WTC11 (cell line): Measurements from ENCODE around the gene CD320. TPM values are rescaled to one million over a fixed set of nuclear protein-coding genes. Genes with fewer than 3 reads are reported as not detected.
"Not testable (repeated sequence)": the region's sequence is repeated elsewhere in the genome, so short reads cannot be mapped to it uniquely, and the experiment has no call there.

ENCODE experiments used
- ATAC-seq: fragments of 200-7000 bp; cut with Tn5 transposase; 2 replicates; pipeline ENCODE4 v1.10.0; 2021; ENCODE audit warnings: mild to moderate bottlenecking, moderate library complexity
- CTCF ChIA-PET: fragments of 300-600 bp; sonication (Branson Sonifier 250); formaldehyde crosslinking; loops from one replicate; lab custom pipeline; 2021; ENCODE audit warnings: antibody characterized with exemption; lab: Charles Lee
- POLR2A ChIA-PET: fragments of 350-600 bp; sonication (Branson Sonifier 250); formaldehyde crosslinking; loops from one replicate; lab custom pipeline; 2021; ENCODE audit warnings: antibody characterized with exemption; lab: Charles Lee
- DNase-seq: peaks from one replicate; pipeline ENCODE4 v3.0.0; 2021; ENCODE audit warnings: low spot score
- H3K27ac Mint-ChIP-seq: 2 replicates; pipeline ENCODE4 v1.8.0; 2021; ENCODE audit warnings: mixed read lengths
- H3K27me3 Mint-ChIP-seq: 2 replicates; pipeline ENCODE4 v1.8.0; 2021; ENCODE audit warnings: low read depth, mild to moderate bottlenecking, moderate library complexity, mixed read lengths
- H3K36me3 Mint-ChIP-seq: 2 replicates; pipeline ENCODE4 v1.8.0; 2021; ENCODE audit warnings: mixed read lengths
- H3K4me1 Mint-ChIP-seq: 2 replicates; pipeline ENCODE4 v1.8.0; 2022; ENCODE audit warnings: mixed read lengths
- H3K4me3 Mint-ChIP-seq: 2 replicates; pipeline ENCODE4 v1.8.0; 2021; ENCODE audit warnings: mild to moderate bottlenecking, moderate library complexity, mixed read lengths
- H3K9me3 Mint-ChIP-seq: 2 replicates; pipeline ENCODE4 v1.8.0; 2021; ENCODE audit warnings: mixed read lengths
- FOXP1 ChIP-seq: sonication (generic); formaldehyde crosslinking; IDR thresholded peaks from 2 replicates; pipeline ENCODE4 v1.8.0; 2022; ENCODE audit warnings: missing genetic modification reagents, mild to moderate bottlenecking, moderate library complexity, borderline replicate concordance
- HMGA2 ChIP-seq: fragments of 250-450 bp; sonication (Bioruptor Pico); IDR thresholded peaks from 2 replicates; pipeline ENCODE4 v1.4.0; 2021; ENCODE audit warnings: mild to moderate bottlenecking, moderate library complexity
- MXD4 ChIP-seq: fragments of 250-450 bp; sonication (Bioruptor Pico); IDR thresholded peaks from 2 replicates; pipeline ENCODE4 v1.8.0; 2021; ENCODE audit warnings: mild to moderate bottlenecking, moderate library complexity, borderline replicate concordance
- NFATC4 ChIP-seq: fragments of 250-450 bp; sonication (Bioruptor Pico); IDR thresholded peaks from 2 replicates; pipeline ENCODE4 v1.9.0; 2021; ENCODE audit warnings: mild to moderate bottlenecking
- SP1 ChIP-seq: sonication (generic); formaldehyde crosslinking; conservative IDR thresholded peaks from 2 replicates; pipeline ENCODE4 v1.8.1; 2022; ENCODE audit warnings: missing genetic modification reagents
- TEAD1 ChIP-seq: sonication (generic); formaldehyde crosslinking; IDR thresholded peaks from 2 replicates; pipeline ENCODE4 v1.8.0; 2022; ENCODE audit warnings: mild to moderate bottlenecking, missing genetic modification reagents
- ZNF219 ChIP-seq: sonication (generic); formaldehyde crosslinking; IDR thresholded peaks from 2 replicates; pipeline ENCODE4 v1.8.0; 2023; ENCODE audit warnings: missing genetic modification reagents, mild to moderate bottlenecking, borderline replicate concordance
- ZNF416 ChIP-seq: fragments of 250-450 bp; sonication (Bioruptor Pico); IDR thresholded peaks from 2 replicates; pipeline ENCODE4 v1.9.0; 2021; ENCODE audit warnings: mild to moderate bottlenecking, inconsistent platforms
- ZNF671 ChIP-seq: fragments of 250-450 bp; sonication (Bioruptor Pico); IDR thresholded peaks from 2 replicates; pipeline ENCODE4 v1.8.0; 2021; ENCODE audit warnings: mild to moderate bottlenecking
- total RNA-seq: library from RNA; stranded (reverse); gene quantifications from 3 replicates; pipeline ENCODE4 v1.2.3, GENCODE V29; 2021
- TF ChIP-seq, protein P1 (sequence below): sonication (generic); formaldehyde crosslinking; IDR thresholded peaks from 2 replicates; pipeline ENCODE4 v1.8.1; 2022; ENCODE audit warnings: mild to moderate bottlenecking, moderate library complexity, missing genetic modification reagents
- TF ChIP-seq, protein P2 (sequence below): sonication (generic); formaldehyde crosslinking; IDR thresholded peaks from 2 replicates; pipeline ENCODE4 v1.8.0; 2022; ENCODE audit warnings: mild to moderate bottlenecking, missing genetic modification reagents
- TF ChIP-seq, protein P3 (sequence below): sonication (generic); formaldehyde crosslinking; IDR thresholded peaks from 2 replicates; pipeline ENCODE4 v1.8.1; 2023; ENCODE audit warnings: mild to moderate bottlenecking, moderate library complexity, missing genetic modification reagents
- TF ChIP-seq, protein P4 (sequence below): sonication (generic); formaldehyde crosslinking; conservative IDR thresholded peaks from 2 replicates; pipeline ENCODE4 v1.8.1; 2022; ENCODE audit warnings: mild to moderate bottlenecking, missing genetic modification reagents

CD320 gene
- total RNA-seq, 1 experiment from 2014 or later = 107 TPM

DNA sequence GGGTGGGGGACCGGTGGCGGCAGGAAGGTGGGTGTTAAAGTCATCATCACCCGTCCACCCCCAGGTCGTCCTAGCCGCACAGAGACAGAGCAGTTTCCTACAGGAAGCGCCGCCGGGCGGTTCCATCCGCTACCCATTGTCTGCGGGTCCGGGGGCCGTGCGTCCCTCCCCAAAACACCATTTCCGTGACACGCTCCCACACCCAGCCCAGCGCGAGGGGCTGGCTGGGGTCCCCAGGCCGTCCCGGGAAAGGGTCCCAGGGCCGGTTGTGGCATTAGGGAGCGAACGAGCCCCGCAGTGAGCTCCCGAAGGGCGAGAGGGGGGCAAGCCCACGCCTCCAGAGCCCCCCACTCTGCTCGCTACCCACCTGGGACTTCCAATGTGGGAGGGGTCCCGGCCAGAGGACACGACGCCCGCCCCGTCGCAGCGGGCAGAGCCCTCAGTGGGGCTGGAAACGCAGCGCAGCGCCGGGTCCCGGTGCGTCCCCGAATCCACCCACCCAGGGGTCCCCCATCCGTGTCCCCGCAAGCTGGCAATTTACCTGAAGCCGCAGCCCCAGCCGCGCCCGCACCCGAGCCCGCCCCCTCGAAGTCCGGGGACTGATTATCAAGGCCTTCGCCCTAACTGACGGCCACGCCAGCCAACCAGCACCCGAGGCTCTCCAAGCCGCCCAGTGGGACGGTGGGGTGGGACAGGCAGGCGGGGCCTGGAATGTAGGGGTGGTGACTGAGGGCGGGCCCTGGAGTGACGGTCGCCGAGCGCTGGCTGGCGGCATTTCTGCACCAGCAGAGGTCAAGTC is 34.7 kb upstream of the CD320 start, which contains the start of gene KANK3 (continued):
- TF ChIP-seq, protein P1, sequence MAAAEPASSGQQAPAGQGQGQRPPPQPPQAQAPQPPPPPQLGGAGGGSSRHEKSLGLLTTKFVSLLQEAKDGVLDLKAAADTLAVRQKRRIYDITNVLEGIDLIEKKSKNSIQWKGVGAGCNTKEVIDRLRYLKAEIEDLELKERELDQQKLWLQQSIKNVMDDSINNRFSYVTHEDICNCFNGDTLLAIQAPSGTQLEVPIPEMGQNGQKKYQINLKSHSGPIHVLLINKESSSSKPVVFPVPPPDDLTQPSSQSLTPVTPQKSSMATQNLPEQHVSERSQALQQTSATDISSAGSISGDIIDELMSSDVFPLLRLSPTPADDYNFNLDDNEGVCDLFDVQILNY (CRISPR knock-in tag) = 0 out of 2 replicates have a peak, but pooled peaks have one; percentile 13
- TF ChIP-seq FOXP1 (CRISPR knock-in tag) (0 out of 2 replicates have a peak, but pooled peaks have one; percentile 59), ZNF219 (CRISPR knock-in tag) (no peak), NFATC4 (CRISPR knock-in tag) (no peak), ZNF671 (CRISPR knock-in tag) (no peak), SP1 (peak; percentile 90), TEAD1 (CRISPR knock-in tag) (peak; percentile 93), HMGA2 (CRISPR knock-in tag) (no peak), MXD4 (CRISPR knock-in tag) (no peak)
- TF ChIP-seq, protein P2, sequence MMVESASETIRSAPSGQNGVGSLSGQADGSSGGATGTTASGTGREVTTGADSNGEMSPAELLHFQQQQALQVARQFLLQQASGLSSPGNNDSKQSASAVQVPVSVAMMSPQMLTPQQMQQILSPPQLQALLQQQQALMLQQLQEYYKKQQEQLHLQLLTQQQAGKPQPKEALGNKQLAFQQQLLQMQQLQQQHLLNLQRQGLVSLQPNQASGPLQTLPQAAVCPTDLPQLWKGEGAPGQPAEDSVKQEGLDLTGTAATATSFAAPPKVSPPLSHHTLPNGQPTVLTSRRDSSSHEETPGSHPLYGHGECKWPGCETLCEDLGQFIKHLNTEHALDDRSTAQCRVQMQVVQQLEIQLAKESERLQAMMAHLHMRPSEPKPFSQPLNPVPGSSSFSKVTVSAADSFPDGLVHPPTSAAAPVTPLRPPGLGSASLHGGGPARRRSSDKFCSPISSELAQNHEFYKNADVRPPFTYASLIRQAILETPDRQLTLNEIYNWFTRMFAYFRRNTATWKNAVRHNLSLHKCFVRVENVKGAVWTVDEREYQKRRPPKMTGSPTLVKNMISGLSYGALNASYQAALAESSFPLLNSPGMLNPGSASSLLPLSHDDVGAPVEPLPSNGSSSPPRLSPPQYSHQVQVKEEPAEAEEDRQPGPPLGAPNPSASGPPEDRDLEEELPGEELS = 0 out of 2 replicates have a peak, but pooled peaks have one; percentile 52
- TF ChIP-seq, protein P3, sequence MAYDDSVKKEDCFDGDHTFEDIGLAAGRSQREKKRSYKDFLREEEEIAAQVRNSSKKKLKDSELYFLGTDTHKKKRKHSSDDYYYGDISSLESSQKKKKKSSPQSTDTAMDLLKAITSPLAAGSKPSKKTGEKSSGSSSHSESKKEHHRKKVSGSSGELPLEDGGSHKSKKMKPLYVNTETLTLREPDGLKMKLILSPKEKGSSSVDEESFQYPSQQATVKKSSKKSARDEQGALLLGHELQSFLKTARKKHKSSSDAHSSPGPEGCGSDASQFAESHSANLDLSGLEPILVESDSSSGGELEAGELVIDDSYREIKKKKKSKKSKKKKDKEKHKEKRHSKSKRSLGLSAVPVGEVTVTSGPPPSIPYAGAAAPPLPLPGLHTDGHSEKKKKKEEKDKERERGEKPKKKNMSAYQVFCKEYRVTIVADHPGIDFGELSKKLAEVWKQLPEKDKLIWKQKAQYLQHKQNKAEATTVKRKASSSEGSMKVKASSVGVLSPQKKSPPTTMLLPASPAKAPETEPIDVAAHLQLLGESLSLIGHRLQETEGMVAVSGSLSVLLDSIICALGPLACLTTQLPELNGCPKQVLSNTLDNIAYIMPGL = peak; percentile 44; the same call in 1 of the 2 replicates

DNA sequence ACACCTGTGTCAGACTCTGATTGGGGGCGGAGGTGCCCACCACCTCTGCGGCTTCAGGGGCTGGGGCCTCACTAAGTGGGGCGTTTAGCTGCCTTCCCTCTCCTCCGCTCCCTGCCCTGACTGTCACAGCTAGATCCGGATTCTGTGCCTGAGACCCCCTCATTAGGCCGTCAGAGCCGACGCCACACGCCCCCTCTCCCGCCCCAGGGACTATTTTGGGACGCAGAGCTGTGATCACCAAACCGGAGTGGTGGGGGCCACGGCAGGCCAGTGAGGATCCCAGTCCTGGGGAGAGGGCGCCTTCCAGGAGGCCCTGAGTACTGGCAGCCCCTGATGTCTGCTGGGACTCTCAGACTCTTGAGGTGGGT is 34.1 kb upstream of the CD320 start:
- ATAC-seq (no peak), DNase-seq (no peak)
- ChIA-PET POLR2A (no interaction called here), CTCF (interaction anchor here (0.6 to 4.8 kb wide), 9 partner anchors 8 to 300 kb away, joined by 3 to 39 read pairs (median 3); partner anchors contain the start of gene MARCHF2)
- no peak overlapping the region for H3K27ac Mint-ChIP-seq
- H3K36me3 Mint-ChIP-seq = no peaks in the 10 kb centered on the region
- H3K27me3 Mint-ChIP-seq = peaks cover 44% of the 10 kb centered on the region
- no peak for TF ChIP-seq ZNF416 (CRISPR knock-in tag)
- TF ChIP-seq, protein P4, sequence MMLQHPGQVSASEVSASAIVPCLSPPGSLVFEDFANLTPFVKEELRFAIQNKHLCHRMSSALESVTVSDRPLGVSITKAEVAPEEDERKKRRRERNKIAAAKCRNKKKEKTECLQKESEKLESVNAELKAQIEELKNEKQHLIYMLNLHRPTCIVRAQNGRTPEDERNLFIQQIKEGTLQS (CRISPR knock-in tag) = no peak
- H3K4me3 Mint-ChIP-seq = peak overlapping the region; percentile 64
- peaks cover 21% of the 10 kb centered on the region for H3K4me1 Mint-ChIP-seq
- H3K9me3 Mint-ChIP-seq = no peaks in the 10 kb centered on the region

DNA sequence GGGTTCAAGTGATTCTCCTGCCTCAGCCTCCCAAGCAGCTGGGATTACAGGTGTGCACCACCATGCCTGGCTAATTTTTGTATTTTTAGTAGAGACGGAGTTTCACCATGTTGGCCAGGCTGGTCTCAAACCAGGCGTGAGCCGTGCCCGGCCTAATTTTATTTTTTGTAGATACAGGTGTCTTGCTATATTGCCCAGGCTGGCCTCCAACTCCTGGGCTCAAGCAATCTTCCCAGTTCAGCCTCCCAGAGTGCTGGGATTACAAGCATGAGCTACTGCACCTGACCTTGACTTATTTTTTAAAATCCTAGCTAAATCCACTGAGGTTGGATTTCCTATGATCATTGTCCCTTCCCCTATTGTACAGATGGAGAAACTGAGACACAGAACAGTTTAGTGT is 33.3 kb upstream of the CD320 start:
- H3K4me3 Mint-ChIP-seq = peak overlapping the region; percentile 64
- peaks cover 52% of the 10 kb centered on the region for H3K27me3 Mint-ChIP-seq
- H3K27ac Mint-ChIP-seq, DNase-seq, ATAC-seq, H3K9me3 Mint-ChIP-seq, H3K36me3 Mint-ChIP-seq: not testable (repeated sequence)
- H3K4me1 Mint-ChIP-seq = peaks cover 19% of the 10 kb centered on the region
- ChIA-PET POLR2A (interaction anchor here (0.6 to 1.3 kb wide), 2 partner anchors 114 to 172 kb away, joined by 3 to 6 read pairs; partner anchors contain the start of gene ZNF414), CTCF (interaction anchor here (0.7 to 4.8 kb wide), 4 partner anchors 12 to 240 kb away, joined by 3 to 39 read pairs (median 4); no protein-coding TSS in a partner anchor)
